ENCODE measurements around the gene KCNC3.

DNA sequence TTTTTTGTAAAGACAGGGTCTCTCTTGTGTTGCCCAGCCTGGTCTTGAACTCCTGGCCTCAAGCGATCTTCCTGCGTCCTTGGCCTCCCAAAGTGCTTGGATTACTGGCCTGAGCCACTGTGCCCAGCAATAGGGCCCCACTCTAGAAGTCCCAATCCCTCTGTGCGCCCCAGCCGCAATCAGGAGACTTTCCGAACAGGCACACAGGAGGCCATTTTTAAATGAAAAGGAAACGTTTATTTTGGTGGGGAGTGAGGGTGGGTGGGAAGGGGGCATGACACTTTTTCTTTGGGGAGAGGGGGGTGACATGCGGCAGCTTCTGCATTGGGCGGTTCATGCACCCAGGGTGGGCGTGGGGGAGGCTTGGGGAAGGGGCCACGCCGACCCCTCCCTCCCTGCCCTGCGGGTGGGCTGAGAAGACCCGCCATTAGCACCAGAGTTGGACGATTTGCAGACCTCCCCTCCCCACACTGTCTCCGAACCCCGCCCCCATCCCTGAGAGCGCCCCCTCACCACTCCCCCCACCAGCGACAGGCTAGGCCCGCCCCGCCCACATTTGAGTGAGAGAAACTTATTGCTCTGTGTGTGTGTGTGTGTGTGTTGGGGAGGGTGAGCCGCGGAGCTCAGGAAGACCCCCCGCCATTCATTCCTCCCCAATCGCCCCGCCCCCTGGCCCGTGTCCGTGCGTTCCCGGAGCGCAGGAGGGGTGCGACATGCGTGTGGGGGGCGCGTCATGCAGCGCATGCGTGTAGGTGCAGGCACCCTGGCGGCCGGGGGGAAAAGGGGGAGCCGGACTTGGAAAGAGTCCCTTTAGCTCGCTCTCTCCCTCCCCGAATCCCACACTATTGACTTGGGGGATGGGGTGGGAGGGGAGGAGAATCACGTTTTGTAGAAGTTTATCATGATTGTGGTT is 17.2 kb downstream of the KCNC3 start:
- TF ChIP-seq, protein P1, sequence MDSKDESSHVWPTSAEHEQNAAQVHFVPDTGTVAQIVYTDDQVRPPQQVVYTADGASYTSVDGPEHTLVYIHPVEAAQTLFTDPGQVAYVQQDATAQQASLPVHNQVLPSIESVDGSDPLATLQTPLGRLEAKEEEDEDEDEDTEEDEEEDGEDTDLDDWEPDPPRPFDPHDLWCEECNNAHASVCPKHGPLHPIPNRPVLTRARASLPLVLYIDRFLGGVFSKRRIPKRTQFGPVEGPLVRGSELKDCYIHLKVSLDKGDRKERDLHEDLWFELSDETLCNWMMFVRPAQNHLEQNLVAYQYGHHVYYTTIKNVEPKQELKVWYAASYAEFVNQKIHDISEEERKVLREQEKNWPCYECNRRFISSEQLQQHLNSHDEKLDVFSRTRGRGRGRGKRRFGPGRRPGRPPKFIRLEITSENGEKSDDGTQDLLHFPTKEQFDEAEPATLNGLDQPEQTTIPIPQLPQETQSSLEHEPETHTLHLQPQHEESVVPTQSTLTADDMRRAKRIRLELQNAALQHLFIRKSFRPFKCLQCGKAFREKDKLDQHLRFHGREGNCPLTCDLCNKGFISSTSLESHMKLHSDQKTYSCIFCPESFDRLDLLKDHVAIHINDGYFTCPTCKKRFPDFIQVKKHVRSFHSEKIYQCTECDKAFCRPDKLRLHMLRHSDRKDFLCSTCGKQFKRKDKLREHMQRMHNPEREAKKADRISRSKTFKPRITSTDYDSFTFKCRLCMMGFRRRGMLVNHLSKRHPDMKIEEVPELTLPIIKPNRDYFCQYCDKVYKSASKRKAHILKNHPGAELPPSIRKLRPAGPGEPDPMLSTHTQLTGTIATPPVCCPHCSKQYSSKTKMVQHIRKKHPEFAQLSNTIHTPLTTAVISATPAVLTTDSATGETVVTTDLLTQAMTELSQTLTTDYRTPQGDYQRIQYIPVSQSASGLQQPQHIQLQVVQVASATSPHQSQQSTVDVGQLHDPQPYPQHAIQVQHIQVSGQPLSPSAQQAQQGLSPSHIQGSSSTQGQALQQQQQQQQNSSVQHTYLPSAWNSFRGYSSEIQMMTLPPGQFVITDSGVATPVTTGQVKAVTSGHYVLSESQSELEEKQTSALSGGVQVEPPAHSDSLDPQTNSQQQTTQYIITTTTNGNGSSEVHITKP (tag by site-specific recombination; IDR thresholded peaks at IDR 0.05) = 0 out of 2 replicates have a peak, but pooled peaks have one; percentile 32
- TF ChIP-seq, protein P2, sequence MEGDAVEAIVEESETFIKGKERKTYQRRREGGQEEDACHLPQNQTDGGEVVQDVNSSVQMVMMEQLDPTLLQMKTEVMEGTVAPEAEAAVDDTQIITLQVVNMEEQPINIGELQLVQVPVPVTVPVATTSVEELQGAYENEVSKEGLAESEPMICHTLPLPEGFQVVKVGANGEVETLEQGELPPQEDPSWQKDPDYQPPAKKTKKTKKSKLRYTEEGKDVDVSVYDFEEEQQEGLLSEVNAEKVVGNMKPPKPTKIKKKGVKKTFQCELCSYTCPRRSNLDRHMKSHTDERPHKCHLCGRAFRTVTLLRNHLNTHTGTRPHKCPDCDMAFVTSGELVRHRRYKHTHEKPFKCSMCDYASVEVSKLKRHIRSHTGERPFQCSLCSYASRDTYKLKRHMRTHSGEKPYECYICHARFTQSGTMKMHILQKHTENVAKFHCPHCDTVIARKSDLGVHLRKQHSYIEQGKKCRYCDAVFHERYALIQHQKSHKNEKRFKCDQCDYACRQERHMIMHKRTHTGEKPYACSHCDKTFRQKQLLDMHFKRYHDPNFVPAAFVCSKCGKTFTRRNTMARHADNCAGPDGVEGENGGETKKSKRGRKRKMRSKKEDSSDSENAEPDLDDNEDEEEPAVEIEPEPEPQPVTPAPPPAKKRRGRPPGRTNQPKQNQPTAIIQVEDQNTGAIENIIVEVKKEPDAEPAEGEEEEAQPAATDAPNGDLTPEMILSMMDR (tag by site-specific recombination; IDR thresholded peaks at IDR 0.05) = peak; percentile 51; the same call in 1 of the 2 replicates
- TF ChIP-seq, protein P3, sequence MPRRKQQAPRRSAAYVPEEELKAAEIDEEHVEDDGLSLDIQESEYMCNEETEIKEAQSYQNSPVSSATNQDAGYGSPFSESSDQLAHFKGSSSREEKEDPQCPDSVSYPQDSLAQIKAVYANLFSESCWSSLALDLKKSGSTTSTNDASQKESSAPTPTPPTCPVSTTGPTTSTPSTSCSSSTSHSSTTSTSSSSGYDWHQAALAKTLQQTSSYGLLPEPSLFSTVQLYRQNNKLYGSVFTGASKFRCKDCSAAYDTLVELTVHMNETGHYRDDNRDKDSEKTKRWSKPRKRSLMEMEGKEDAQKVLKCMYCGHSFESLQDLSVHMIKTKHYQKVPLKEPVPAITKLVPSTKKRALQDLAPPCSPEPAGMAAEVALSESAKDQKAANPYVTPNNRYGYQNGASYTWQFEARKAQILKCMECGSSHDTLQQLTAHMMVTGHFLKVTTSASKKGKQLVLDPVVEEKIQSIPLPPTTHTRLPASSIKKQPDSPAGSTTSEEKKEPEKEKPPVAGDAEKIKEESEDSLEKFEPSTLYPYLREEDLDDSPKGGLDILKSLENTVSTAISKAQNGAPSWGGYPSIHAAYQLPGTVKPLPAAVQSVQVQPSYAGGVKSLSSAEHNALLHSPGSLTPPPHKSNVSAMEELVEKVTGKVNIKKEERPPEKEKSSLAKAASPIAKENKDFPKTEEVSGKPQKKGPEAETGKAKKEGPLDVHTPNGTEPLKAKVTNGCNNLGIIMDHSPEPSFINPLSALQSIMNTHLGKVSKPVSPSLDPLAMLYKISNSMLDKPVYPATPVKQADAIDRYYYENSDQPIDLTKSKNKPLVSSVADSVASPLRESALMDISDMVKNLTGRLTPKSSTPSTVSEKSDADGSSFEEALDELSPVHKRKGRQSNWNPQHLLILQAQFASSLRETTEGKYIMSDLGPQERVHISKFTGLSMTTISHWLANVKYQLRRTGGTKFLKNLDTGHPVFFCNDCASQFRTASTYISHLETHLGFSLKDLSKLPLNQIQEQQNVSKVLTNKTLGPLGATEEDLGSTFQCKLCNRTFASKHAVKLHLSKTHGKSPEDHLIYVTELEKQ (tag by site-specific recombination; IDR thresholded peaks at IDR 0.05; ENCODE audit: borderline replicate concordance) = no peak
- TF ChIP-seq YY1 (tag by site-specific recombination; IDR thresholded peaks at IDR 0.05) (no peak), TCF7L2 (IDR thresholded peaks at IDR 0.05; ENCODE audit: borderline replicate concordance, low read depth, low read length) (no peak), ZNF707 (tag by site-specific recombination; IDR thresholded peaks at IDR 0.05) (no peak)
- TF ChIP-seq, protein P4, sequence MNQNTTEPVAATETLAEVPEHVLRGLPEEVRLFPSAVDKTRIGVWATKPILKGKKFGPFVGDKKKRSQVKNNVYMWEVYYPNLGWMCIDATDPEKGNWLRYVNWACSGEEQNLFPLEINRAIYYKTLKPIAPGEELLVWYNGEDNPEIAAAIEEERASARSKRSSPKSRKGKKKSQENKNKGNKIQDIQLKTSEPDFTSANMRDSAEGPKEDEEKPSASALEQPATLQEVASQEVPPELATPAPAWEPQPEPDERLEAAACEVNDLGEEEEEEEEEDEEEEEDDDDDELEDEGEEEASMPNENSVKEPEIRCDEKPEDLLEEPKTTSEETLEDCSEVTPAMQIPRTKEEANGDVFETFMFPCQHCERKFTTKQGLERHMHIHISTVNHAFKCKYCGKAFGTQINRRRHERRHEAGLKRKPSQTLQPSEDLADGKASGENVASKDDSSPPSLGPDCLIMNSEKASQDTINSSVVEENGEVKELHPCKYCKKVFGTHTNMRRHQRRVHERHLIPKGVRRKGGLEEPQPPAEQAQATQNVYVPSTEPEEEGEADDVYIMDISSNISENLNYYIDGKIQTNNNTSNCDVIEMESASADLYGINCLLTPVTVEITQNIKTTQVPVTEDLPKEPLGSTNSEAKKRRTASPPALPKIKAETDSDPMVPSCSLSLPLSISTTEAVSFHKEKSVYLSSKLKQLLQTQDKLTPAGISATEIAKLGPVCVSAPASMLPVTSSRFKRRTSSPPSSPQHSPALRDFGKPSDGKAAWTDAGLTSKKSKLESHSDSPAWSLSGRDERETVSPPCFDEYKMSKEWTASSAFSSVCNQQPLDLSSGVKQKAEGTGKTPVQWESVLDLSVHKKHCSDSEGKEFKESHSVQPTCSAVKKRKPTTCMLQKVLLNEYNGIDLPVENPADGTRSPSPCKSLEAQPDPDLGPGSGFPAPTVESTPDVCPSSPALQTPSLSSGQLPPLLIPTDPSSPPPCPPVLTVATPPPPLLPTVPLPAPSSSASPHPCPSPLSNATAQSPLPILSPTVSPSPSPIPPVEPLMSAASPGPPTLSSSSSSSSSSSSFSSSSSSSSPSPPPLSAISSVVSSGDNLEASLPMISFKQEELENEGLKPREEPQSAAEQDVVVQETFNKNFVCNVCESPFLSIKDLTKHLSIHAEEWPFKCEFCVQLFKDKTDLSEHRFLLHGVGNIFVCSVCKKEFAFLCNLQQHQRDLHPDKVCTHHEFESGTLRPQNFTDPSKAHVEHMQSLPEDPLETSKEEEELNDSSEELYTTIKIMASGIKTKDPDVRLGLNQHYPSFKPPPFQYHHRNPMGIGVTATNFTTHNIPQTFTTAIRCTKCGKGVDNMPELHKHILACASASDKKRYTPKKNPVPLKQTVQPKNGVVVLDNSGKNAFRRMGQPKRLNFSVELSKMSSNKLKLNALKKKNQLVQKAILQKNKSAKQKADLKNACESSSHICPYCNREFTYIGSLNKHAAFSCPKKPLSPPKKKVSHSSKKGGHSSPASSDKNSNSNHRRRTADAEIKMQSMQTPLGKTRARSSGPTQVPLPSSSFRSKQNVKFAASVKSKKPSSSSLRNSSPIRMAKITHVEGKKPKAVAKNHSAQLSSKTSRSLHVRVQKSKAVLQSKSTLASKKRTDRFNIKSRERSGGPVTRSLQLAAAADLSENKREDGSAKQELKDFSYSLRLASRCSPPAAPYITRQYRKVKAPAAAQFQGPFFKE (tag by site-specific recombination; IDR thresholded peaks at IDR 0.05; ENCODE audit: borderline replicate concordance) = no peak

Data from HEK293 (cell line).